Stimulated activated naive CD8-positive, alpha-beta T cell treated with anti-CD3 and anti-CD28 coated beads, Interleukin-15, Interleukin-2, amounts not matched to agents 100 ng/mL and 50 ng/mL, for 24 hours (primary cell): Measurements from ENCODE around the gene ANGEL2.
"Not testable (repeated sequence)": the region's sequence is repeated elsewhere in the genome, so short reads cannot be mapped to it uniquely, and the experiment has no call there.

ENCODE experiments used
- H3K27ac Mint-ChIP-seq: one replicate; pipeline ENCODE4 v1.8.0; 2021; ENCODE audit warnings: mild to moderate bottlenecking, mixed read lengths
- H3K27me3 Mint-ChIP-seq: one replicate; pipeline ENCODE4 v1.8.0; 2021; ENCODE audit warnings: mixed read lengths
- H3K36me3 Mint-ChIP-seq: one replicate; pipeline ENCODE4 v1.8.0; 2021; ENCODE audit warnings: low read depth, mixed read lengths
- H3K4me1 Mint-ChIP-seq: one replicate; pipeline ENCODE4 v1.8.0; 2021; ENCODE audit warnings: low read depth, mixed read lengths
- H3K4me3 Mint-ChIP-seq: one replicate; pipeline ENCODE4 v1.8.0; 2021; ENCODE audit warnings: mild to moderate bottlenecking, mixed read lengths
- H3K9me3 Mint-ChIP-seq: one replicate; pipeline ENCODE4 v1.8.0; 2021; ENCODE audit warnings: mixed read lengths

Gene ANGEL2

DNA sequence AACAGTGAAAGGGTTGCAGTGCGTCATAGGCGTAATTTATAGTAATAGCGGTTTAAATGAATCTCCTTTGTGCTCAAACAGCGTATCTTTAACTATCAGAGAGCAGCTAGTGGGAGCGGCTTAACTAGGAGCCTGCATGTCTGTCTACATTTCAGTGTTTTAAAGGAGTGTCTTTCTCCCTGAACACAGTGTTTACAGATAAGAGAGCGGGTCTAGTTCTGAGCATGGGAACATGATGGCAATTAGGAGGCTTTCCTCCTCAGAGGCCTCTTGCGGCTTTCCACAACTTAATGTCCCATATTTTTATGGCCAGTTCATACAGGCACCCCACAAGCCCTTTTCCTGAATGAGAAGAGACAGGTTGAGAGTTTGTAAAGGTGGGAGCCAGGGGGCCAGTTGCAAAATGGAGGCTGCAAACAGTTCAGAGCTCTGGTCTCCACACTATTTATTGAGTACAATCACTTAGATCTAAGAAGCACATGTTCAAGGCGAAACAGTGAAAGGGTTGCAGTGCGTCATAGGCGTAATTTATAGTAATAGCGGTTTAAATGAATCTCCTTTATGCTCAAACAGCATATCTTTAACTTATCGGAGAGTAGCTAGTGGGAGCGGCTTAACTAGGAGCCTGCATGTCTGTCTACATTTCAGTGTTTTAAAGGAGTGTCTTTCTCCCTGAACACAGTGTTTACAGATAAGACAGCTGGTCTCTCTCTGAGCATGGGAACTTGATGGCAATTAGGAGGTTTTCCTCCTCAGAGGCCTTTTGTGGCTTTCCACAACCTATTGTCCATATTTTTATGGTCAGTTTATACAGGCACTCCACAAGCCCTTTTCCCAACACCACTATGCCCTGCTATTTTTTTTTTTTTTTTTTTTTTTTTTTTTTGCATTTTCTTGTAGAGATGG, 29.9 kb upstream of the ANGEL2 start:
- H3K27ac Mint-ChIP-seq, H3K4me3 Mint-ChIP-seq, H3K9me3 Mint-ChIP-seq, H3K36me3 Mint-ChIP-seq: not testable (repeated sequence)
- Mint-ChIP-seq H3K27me3 (peaks cover 21% of the 10 kb centered on the region), H3K4me1 (peaks cover 18% of the 10 kb centered on the region)

DNA sequence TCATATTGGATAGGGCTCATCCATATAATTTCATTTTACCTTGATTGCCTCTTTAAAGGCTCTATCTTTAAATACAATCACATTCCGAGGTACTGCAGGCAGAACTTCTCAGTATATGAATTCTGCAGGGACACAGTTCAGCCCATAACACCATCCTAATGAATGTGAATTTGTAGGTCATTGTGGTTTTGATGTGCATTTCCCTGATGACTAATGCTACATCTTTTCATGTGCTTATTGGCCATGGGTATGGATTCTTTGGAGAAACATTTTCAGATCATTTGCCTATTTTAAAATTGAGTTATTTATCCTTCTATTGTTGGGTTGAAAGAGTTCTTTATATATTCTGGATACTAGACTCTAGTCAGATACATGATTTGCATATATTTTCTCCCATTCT, 25.8 kb upstream of the ANGEL2 start:
- Mint-ChIP-seq H3K9me3 (no peaks in the 10 kb centered on the region), H3K27me3 (peaks cover 12% of the 10 kb centered on the region), H3K27ac (peak overlapping the region; percentile 28), H3K4me1 (peaks cover 11% of the 10 kb centered on the region), H3K36me3 (no peaks in the 10 kb centered on the region), H3K4me3 (no peak overlapping the region)

DNA sequence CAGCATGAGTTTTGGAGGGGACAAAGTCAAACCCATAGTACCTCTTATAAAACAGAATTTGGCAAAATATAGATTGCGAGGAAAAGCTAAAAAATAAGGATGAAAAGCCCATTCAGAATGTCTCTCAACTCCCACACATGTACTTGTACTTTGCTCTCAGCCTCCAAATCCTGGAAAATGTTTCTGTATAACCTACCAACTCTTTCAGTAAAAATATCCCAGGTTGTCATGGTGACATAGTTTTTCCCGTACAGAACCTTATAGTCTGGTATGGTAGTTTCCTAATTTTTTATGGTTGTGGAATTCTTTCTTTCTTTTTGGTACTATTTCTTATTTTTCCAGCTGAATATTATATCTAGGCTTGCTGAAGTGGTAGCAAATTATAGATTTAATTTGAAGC, 19.9 kb upstream of the ANGEL2 start:
- Mint-ChIP-seq H3K4me3 (no peak overlapping the region), H3K27ac (no peak overlapping the region), H3K9me3 (no peaks in the 10 kb centered on the region), H3K27me3 (peaks cover 44% of the 10 kb centered on the region), H3K4me1 (no peaks in the 10 kb centered on the region), H3K36me3 (no peaks in the 10 kb centered on the region)

DNA sequence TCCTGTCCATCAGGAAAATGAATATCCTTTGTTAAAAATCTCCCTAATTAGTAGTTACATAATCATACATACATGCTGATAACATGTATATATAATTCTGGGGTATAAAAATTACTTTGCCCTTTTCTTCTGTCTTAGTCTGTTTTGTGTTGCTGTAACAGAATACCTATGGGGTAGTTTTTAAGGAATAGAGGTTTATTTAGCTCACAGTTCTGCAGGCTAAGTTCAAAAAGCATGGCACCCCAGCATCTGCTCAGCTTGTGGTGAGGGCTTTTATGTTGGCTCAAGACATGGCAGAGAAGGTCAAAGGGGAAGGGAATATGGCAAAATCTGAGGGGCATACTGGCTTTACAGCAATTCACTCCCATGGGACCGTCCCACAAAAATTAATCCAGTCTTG, 19.0 kb upstream of the ANGEL2 start:
- Mint-ChIP-seq H3K4me3 (no peak overlapping the region), H3K27ac (no peak overlapping the region), H3K36me3 (no peaks in the 10 kb centered on the region), H3K27me3 (peaks cover 52% of the 10 kb centered on the region), H3K9me3 (no peaks in the 10 kb centered on the region), H3K4me1 (no peaks in the 10 kb centered on the region)

DNA sequence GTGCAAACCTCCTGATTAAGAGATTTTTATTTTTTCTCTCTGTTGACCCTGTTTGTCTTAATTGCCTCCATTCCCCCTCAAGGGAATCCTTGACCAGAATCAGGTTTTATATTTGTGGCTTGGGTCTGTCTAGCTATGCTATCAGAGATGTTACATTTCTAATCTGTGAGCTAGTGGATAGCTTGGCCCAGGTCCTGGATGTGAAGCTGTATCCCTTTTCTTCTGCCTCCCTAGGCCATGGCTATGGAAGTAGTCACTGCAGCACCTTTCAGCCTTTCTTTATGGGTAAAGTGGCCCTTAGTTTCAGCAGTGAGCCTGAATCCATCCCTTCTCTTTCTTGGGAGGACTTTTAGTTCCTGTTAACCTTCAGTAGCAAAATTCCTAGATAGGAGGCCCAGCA, 17.0 kb upstream of the ANGEL2 start:
- Mint-ChIP-seq H3K4me3 (no peak overlapping the region), H3K4me1 (no peaks in the 10 kb centered on the region), H3K9me3 (no peaks in the 10 kb centered on the region), H3K27ac (no peak overlapping the region), H3K27me3 (peaks cover 64% of the 10 kb centered on the region), H3K36me3 (no peaks in the 10 kb centered on the region)

DNA sequence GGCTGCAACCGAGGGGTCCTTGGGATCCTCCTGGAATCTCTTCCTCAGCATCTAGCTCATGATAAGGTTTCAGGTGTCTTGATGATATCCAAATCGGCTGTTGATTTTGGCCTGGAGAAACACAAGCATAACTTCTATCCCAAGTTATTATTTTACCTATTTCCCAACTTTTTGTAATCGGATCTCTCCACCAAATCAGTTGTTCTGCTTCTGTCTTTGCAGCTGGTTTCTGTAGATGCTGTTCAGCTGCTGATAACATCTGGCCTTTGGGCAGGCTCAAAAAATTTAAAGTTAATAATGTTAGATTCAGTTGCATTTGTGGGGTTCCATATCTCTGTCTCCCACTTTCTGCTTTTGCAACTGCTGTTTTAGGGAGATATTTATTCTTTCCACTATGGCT, 11.4 kb upstream of the ANGEL2 start:
- not testable (repeated sequence) for H3K4me3 Mint-ChIP-seq, H3K4me1 Mint-ChIP-seq, H3K36me3 Mint-ChIP-seq, H3K9me3 Mint-ChIP-seq, H3K27ac Mint-ChIP-seq
- H3K27me3 Mint-ChIP-seq = peaks cover 62% of the 10 kb centered on the region

DNA sequence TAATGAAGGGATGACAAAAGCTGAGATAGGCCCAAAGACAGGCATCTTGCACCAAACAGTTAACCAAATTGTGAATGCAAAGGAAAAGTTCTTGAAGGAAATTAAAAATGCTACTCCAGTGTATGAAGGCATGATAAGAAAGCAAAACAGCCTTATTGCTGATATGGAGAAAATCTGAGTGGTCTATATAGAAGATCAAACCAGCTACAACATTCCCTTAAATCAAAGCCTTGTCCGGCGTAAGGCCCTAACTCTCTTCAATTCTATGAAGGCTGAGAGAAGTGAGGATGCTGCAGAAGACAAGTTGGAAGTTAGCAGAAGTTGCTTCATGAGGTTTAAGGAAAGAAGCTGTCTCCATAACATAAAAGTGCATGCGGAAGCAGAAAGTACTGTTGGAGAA, 4.3 kb upstream of the ANGEL2 start:
- Mint-ChIP-seq H3K9me3 (no peaks in the 10 kb centered on the region), H3K27me3 (peaks cover 10% of the 10 kb centered on the region)

DNA sequence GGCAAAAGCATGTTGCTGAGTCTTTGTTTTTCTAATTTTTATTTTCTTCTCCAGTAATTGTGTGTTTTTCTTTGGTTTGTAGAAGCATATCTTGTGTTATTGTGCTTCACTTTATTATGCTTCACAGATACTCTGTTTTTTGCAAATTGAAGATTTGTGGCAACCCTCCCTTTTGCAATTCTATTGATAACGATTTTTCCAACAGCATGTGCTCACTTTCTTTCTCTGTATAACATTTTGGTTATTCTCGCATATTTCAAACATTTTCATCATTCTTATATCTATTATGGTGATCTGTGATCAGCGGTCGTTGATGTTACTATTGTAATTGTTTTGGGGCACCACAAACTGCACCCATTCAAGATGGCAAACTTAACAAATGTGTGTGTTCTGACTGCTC, 3.8 kb upstream of the ANGEL2 start:
- Mint-ChIP-seq H3K9me3 (no peaks in the 10 kb centered on the region), H3K36me3 (no peaks in the 10 kb centered on the region), H3K4me1 (peaks cover 7% of the 10 kb centered on the region), H3K27me3 (peaks cover 9% of the 10 kb centered on the region), H3K4me3 (no peak overlapping the region), H3K27ac (no peak overlapping the region)

More for the DNA sequence above, 4.3 kb upstream of the ANGEL2 start:
- Mint-ChIP-seq H3K27ac (no peak overlapping the region), H3K36me3 (no peaks in the 10 kb centered on the region), H3K4me1 (peaks cover 5% of the 10 kb centered on the region), H3K4me3 (no peak overlapping the region)

DNA sequence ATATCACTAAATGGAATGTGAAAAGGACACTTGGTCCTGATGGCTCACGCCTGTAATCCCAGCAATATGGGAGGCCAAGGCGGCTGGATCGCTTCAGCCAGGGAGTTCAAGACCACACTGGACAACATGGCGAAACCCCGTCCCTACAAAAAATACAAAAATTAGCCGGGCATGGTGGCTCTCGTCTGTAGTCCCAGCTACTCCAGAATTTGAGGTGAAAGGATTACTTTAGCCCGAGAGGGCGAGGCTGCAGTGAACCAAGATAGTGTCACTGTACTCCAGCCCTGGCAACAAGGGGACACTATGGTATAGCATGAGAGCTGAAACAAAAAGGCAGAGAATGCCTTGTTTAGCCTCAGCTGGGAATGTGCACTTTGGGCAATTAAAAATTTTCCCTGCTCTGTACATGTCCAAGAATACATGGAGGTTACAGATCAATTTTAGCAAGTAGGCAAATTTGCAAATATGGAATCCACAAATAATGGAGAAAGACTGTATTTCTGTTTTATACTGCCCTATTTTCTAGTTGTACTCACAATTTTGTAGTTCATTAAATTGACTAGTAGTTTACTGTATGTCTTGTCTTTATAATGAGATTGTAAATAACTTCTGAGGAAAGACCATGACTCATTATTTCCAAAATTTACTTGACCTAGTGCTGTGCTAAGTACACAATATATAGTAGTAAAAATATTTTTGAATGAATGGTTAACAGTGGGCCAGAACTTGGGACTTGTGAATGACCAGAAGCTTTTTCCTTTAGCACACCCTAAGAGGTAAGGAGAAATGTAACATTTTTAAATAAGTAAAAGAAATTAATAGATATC, 2.0 kb upstream of the ANGEL2 start:
- Mint-ChIP-seq H3K36me3 (peaks cover 12% of the 10 kb centered on the region), H3K9me3 (no peaks in the 10 kb centered on the region), H3K4me1 (peaks cover 23% of the 10 kb centered on the region), H3K27me3 (peaks cover 3% of the 10 kb centered on the region), H3K4me3 (peak overlapping the region; percentile 30), H3K27ac (no peak overlapping the region)

DNA sequence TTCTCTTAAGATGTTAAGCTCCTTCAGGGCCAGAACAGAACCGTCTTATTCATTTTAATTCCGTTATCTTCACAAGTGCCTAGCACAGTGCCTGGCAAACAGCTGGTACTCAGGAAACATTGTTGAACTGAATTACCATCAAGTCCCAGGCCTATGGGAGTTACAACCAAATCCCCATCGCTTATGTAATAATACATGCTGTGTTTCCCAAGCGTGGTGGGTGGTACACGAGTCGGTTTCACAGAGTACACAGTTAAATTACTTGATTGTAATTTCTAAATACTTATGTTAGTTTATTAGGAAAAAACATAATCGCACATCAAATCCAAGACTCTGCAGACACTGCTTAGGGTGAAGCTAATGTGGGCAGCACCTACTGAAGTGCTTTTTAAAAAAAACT, 1.0 kb downstream of the ANGEL2 start:
- Mint-ChIP-seq H3K9me3 (no peaks in the 10 kb centered on the region), H3K27me3 (no peaks in the 10 kb centered on the region), H3K4me1 (peaks cover 39% of the 10 kb centered on the region), H3K4me3 (peak overlapping the region; percentile 100), H3K27ac (peak overlapping the region; percentile 100), H3K36me3 (peaks cover 31% of the 10 kb centered on the region)

DNA sequence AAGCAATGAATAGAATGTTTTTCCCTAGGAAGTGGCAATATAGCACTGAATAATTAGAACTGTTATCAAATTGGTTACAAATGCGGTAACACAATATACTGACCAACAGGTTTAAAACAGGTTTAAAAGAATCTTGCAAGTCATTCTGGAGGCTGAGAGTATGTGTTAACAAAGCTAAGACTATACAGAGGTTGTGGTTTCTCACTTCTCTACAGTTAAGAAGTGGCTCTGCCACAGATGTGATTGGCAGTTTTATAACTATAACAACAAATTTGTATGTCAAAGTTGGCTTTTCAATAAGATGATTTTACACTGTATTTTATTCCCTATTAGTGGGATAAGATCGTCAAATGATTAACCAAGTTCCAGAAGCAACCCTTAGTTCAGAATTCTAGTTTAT, 7.1 kb downstream of the ANGEL2 start:
- Mint-ChIP-seq H3K27me3 (no peaks in the 10 kb centered on the region), H3K4me3 (no peak overlapping the region), H3K36me3 (peaks cover 68% of the 10 kb centered on the region), H3K4me1 (peaks cover 38% of the 10 kb centered on the region), H3K27ac (no peak overlapping the region), H3K9me3 (no peaks in the 10 kb centered on the region)

DNA sequence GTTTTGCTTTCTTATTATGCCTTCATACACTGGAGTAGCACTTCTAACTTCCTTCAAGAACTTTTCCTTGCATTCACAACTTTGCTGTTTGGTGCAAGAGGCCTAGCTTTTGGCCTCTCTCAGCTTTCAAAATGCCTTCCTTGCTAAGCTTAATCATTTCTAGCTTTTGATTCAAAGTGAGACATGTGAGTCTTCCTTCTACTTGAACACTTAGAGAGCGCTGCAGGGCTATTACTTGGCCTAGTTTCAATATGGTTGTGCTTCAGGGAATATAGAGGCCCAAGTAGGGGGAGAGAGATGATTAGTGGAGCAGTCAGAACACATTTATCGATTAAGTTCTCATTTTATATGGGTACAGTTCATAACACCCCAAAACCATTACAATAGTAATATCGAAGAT, 12.4 kb downstream of the ANGEL2 start:
- Mint-ChIP-seq H3K27ac (peak overlapping the region; percentile 71), H3K36me3 (peaks cover 56% of the 10 kb centered on the region), H3K4me3 (no peak overlapping the region), H3K9me3 (no peaks in the 10 kb centered on the region), H3K4me1 (peaks cover 10% of the 10 kb centered on the region), H3K27me3 (no peaks in the 10 kb centered on the region)

DNA sequence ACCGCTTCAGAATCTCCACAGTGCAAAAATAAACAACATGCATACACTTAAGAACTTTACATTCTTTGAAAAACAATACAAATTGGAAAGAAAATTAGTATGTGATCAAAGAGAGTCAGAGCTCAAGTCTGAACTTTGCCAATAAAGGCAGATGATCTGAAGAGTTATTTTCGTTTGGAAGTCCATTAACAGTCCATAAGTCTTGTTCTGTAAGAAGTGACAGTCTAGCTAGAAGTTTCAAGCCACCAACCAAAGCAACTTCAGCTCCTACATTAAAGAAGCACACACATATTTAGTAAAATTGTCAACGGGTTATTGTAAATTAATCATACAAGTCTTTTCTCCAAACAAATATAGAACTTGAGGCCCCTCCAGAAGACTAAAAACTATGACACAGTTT, 20.7 kb downstream of the ANGEL2 start:
- H3K27ac Mint-ChIP-seq = no peak overlapping the region

DNA sequence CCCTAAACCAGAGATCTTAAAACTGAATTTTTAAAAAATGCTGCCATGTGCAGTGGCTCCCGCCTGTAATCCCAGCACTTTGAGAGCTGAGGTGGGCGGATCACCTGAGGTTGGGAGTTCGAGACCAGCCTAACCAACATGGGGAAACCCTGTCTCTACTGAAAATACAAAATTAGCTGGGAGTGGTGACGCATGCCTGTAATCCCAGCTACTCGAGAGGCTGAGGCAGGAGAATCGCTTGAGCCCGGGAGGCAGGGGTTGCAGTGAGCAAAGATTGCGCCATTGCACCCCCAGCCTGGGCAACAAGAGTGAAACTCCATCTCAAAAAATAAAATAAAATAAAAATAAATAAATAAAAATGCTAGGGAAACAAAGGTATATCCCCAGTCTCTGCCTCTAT, 21.7 kb downstream of the ANGEL2 start:
- not testable (repeated sequence) for H3K27ac Mint-ChIP-seq, H3K4me3 Mint-ChIP-seq, H3K9me3 Mint-ChIP-seq, H3K27me3 Mint-ChIP-seq, H3K4me1 Mint-ChIP-seq
- peaks cover 32% of the 10 kb centered on the region for H3K36me3 Mint-ChIP-seq

More for the DNA sequence above, 20.7 kb downstream of the ANGEL2 start:
- Mint-ChIP-seq H3K9me3 (no peaks in the 10 kb centered on the region), H3K4me1 (peaks cover 4% of the 10 kb centered on the region), H3K4me3 (no peak overlapping the region), H3K27me3 (no peaks in the 10 kb centered on the region), H3K36me3 (peaks cover 38% of the 10 kb centered on the region)

DNA sequence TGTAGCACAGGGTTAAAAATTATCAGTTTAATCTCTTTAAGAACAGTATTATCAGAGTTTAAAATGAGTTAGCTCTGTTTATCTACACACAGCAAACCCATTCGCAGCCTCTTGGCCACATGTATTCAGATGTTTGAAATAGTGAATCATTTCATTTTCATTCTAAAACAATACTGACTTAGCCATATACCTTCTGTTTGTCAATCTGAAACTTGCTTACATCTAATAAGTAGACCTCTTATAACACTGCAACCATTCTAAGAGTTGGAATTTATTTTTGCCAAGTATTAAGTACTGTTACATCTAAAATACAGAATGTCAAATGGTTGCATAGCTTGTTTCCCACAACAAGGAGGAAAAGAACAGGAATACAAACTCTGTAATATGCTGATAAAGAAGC, 25.4 kb downstream of the ANGEL2 start:
- Mint-ChIP-seq H3K4me3 (no peak overlapping the region), H3K27ac (no peak overlapping the region), H3K36me3 (peaks cover 15% of the 10 kb centered on the region), H3K27me3 (no peaks in the 10 kb centered on the region), H3K9me3 (no peaks in the 10 kb centered on the region), H3K4me1 (no peaks in the 10 kb centered on the region)
